ENCODE measurements around the gene HPCAL1. TPM values are rescaled to one million over a fixed set of nuclear protein-coding genes. Genes with fewer than 3 reads are reported as not detected.

The HPCAL1 gene
- total and polyA plus RNA-seq, 10 of the 15 experiments (the other 5 are each of a cell fraction or from before 2014, with no cell fraction given) = 0.40 to 12.8 (median 7.9) TPM

DNA sequence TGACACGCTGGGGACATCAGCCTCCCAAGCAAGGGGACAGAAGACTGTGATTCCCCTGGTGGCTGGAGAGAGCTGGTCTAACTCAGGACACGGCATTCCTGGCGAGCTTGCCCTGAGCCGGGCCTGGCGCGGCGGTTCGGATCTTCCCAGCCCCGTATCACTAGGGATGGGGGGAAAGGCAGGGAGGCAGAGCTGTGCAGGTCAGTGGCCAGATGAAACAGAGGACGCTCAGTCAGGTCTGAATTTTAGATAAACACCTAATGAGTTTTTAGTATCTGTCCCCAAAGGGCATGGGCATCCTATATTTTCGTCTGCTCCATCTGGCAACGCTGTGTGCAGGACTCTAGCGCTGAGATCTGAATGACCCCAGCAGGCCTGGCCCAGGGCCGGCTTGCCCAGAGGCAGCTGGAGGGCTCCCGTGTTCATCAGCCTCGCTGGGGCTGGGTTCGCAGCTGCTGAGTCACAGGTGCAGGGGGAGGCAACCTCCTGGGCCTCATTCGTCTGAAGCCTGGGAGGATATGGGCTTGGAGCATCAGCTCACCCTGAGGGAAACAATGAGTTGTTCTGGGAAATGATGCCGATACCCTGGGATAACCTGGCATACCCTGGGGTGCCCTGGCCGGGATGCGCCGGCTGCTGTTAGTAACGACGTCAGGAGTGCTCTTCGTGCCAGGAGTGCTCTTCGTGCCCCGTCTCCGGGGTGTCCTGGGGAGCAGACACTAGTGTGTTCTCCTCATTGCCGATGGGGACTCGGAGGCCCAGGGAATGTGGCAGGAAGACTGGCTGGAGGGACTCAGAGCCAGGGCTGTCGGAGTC, 48.1 kb upstream of the HPCAL1 start:
- Histone ChIP-seq H3K9ac (ENCODE audit: control insufficient read depth, insufficient read depth, low read length) (no peak overlapping the region), H3K4me3 (no peak overlapping the region), H3K27ac (ENCODE audit: control insufficient read depth, insufficient read depth) (no peak overlapping the region), H3K36me3 (ENCODE audit: control insufficient read depth in 2 of 2, insufficient read depth in 2 of 2, low read length in 1 of 2) (no peaks in the 10 kb centered on the region), H2AFZ (ENCODE audit: control insufficient read depth, low read depth, low read length) (no peak overlapping the region), H4K20me1 (ENCODE audit: control insufficient read depth, insufficient read depth) (no peaks in the 10 kb centered on the region), H3K4me1 (ENCODE audit: control insufficient read depth, insufficient read depth, low read length) (no peaks in the 10 kb centered on the region), H3K4me2 (ENCODE audit: control insufficient read depth, insufficient read depth) (no peak overlapping the region), H3K27me3 (replicated peaks in 1 of 2; ENCODE audit: control insufficient read depth in 2 of 2, insufficient read depth in 2 of 2, low read length in 1 of 2) (peaks cover 0 to 3% of the 10 kb centered on the region in 2 experiments; a peak in 2 of 4 replicates), H3K9me3 (replicated peaks; ENCODE audit: control insufficient read depth, insufficient read depth, low read length) (peaks cover 2% of the 10 kb centered on the region; the same call in 2 of the 3 replicates), H3K79me2 (ENCODE audit: control insufficient read depth, insufficient read depth, low read length) (no peaks in the 10 kb centered on the region)
- no peak for DNase-seq (ENCODE audit: low read depth, low spot score)
- POLR2A ChIA-PET = no interaction called here
- FAIRE-seq = no peak
- intact Hi-C loops (cut with micrococcal nuclease; ENCODE audit: unreplicated experiment) = no loop called here
- in situ Hi-C loops (cut with MboI) = no loop called here
- BruUV-seq (replicated peaks) = no TSS peak
- SMC1A ChIA-PET (ENCODE audit: uncharacterized antibody, unreplicated experiment) = no interaction called here
- WGBS (ENCODE audit: insufficient coverage, insufficient replicate concordance, low lambda C conversion rate, missing lambda C conversion rate) = 48% methylated on average over 31 of the region's 31 CpGs
- no peak for ATAC-seq
- CTCF ChIA-PET = no interaction called here
- TF ChIP-seq CHD2 (IDR thresholded peaks at IDR 0.05; ENCODE audit: borderline replicate concordance, low read depth, low read length) (no peak), JUNB (IDR thresholded peaks at IDR 0.05) (no peak), SREBF2 (IDR thresholded peaks at IDR 0.05; ENCODE audit: low read length) (no peak), SMARCA5 (IDR thresholded peaks at IDR 0.05) (no peak)
- TF ChIP-seq, protein P1, sequence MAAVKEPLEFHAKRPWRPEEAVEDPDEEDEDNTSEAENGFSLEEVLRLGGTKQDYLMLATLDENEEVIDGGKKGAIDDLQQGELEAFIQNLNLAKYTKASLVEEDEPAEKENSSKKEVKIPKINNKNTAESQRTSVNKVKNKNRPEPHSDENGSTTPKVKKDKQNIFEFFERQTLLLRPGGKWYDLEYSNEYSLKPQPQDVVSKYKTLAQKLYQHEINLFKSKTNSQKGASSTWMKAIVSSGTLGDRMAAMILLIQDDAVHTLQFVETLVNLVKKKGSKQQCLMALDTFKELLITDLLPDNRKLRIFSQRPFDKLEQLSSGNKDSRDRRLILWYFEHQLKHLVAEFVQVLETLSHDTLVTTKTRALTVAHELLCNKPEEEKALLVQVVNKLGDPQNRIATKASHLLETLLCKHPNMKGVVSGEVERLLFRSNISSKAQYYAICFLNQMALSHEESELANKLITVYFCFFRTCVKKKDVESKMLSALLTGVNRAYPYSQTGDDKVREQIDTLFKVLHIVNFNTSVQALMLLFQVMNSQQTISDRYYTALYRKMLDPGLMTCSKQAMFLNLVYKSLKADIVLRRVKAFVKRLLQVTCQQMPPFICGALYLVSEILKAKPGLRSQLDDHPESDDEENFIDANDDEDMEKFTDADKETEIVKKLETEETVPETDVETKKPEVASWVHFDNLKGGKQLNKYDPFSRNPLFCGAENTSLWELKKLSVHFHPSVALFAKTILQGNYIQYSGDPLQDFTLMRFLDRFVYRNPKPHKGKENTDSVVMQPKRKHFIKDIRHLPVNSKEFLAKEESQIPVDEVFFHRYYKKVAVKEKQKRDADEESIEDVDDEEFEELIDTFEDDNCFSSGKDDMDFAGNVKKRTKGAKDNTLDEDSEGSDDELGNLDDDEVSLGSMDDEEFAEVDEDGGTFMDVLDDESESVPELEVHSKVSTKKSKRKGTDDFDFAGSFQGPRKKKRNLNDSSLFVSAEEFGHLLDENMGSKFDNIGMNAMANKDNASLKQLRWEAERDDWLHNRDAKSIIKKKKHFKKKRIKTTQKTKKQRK (IDR thresholded peaks at IDR 0.05; ENCODE audit: low read depth, low read length) = no peak
- TF ChIP-seq, protein P2, sequence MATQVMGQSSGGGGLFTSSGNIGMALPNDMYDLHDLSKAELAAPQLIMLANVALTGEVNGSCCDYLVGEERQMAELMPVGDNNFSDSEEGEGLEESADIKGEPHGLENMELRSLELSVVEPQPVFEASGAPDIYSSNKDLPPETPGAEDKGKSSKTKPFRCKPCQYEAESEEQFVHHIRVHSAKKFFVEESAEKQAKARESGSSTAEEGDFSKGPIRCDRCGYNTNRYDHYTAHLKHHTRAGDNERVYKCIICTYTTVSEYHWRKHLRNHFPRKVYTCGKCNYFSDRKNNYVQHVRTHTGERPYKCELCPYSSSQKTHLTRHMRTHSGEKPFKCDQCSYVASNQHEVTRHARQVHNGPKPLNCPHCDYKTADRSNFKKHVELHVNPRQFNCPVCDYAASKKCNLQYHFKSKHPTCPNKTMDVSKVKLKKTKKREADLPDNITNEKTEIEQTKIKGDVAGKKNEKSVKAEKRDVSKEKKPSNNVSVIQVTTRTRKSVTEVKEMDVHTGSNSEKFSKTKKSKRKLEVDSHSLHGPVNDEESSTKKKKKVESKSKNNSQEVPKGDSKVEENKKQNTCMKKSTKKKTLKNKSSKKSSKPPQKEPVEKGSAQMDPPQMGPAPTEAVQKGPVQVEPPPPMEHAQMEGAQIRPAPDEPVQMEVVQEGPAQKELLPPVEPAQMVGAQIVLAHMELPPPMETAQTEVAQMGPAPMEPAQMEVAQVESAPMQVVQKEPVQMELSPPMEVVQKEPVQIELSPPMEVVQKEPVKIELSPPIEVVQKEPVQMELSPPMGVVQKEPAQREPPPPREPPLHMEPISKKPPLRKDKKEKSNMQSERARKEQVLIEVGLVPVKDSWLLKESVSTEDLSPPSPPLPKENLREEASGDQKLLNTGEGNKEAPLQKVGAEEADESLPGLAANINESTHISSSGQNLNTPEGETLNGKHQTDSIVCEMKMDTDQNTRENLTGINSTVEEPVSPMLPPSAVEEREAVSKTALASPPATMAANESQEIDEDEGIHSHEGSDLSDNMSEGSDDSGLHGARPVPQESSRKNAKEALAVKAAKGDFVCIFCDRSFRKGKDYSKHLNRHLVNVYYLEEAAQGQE (IDR thresholded peaks at IDR 0.05; ENCODE audit: low read depth, low read length) = no peak
- TF ChIP-seq, protein P3, sequence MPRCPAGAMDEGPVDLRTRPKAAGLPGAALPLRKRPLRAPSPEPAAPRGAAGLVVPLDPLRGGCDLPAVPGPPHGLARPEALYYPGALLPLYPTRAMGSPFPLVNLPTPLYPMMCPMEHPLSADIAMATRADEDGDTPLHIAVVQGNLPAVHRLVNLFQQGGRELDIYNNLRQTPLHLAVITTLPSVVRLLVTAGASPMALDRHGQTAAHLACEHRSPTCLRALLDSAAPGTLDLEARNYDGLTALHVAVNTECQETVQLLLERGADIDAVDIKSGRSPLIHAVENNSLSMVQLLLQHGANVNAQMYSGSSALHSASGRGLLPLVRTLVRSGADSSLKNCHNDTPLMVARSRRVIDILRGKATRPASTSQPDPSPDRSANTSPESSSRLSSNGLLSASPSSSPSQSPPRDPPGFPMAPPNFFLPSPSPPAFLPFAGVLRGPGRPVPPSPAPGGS (IDR thresholded peaks at IDR 0.05; ENCODE audit: borderline replicate concordance, insufficient read depth, low read depth, low read length, poor library complexity, severe bottlenecking) = no peak
- TF ChIP-seq, protein P4, sequence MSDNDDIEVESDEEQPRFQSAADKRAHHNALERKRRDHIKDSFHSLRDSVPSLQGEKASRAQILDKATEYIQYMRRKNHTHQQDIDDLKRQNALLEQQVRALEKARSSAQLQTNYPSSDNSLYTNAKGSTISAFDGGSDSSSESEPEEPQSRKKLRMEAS (IDR thresholded peaks at IDR 0.05; ENCODE audit: low read depth, low read length) = no peak
- TF ChIP-seq, protein P5, sequence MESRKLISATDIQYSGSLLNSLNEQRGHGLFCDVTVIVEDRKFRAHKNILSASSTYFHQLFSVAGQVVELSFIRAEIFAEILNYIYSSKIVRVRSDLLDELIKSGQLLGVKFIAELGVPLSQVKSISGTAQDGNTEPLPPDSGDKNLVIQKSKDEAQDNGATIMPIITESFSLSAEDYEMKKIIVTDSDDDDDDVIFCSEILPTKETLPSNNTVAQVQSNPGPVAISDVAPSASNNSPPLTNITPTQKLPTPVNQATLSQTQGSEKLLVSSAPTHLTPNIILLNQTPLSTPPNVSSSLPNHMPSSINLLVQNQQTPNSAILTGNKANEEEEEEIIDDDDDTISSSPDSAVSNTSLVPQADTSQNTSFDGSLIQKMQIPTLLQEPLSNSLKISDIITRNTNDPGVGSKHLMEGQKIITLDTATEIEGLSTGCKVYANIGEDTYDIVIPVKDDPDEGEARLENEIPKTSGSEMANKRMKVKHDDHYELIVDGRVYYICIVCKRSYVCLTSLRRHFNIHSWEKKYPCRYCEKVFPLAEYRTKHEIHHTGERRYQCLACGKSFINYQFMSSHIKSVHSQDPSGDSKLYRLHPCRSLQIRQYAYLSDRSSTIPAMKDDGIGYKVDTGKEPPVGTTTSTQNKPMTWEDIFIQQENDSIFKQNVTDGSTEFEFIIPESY (IDR thresholded peaks at IDR 0.05) = no peak
- RAD21 ChIA-PET (ENCODE audit: unreplicated experiment) = interaction anchor here (0.6 kb wide), 1 partner anchor 206 kb away, joined by 4 read pairs; no protein-coding TSS in a partner anchor
